Esophagus squamous epithelium (tissue), 5 donors: ENCODE measurements around the gene KIAA2012. TPM values are rescaled to one million over a fixed set of nuclear protein-coding genes. Genes with fewer than 3 reads are reported as not detected.

Experiments
- DNase-seq: peaks from one replicate; lab custom pipeline; 2025; lab: John Stamatoyannopoulos, UW
- H3K27ac ChIP-seq, 4 donors: fragments of 200-600 bp; sonication (generic); one replicate each; pipeline ENCODE4 v1.5.1; 2016 to 2019; ENCODE audit warnings: mild to moderate bottlenecking in 1 of 4
- H3K27me3 ChIP-seq, 4 donors: fragments of 200-600 bp; sonication (generic); 1 replicate in 3 of 4; 2 replicates in 1 of 4; pipeline versions ENCODE4 v1.5.1 to v1.6.0; 2017 to 2021; ENCODE audit warnings: antibody characterized with exemption in 1 of 4
- H3K36me3 ChIP-seq, 3 donors: fragments of 200-600 bp; sonication (generic); one replicate each; pipeline ENCODE4 v1.5.1; 2016 to 2019
- H3K4me1 ChIP-seq, 3 donors: fragments of 200-600 bp; sonication (generic); one replicate each; pipeline ENCODE4 v1.5.1; 2017 to 2019
- H3K4me3 ChIP-seq, 4 donors: fragments of 200-600 bp; sonication (generic); 1 replicate in 3 of 4; 2 replicates in 1 of 4; pipeline ENCODE4 v1.5.1; 2016 to 2019; ENCODE audit warnings: mild to moderate bottlenecking in 2 of 4, moderate library complexity in 1 of 4
- H3K9me3 ChIP-seq, 3 donors: fragments of 200-600 bp; sonication (generic); one replicate each; pipeline ENCODE4 v1.5.1; 2016 to 2019
- POLR2A ChIP-seq, 4 donors: fragments of 450-650 bp; IDR thresholded peaks; one replicate each; pipeline ENCODE4 v1.6.1; 2017; ENCODE audit warnings: antibody characterized with exemption in 4 of 4, mild to moderate bottlenecking in 4 of 4, moderate library complexity in 3 of 4
- WGBS, 2 donors: methylation state at CpG; one replicate each; pipeline ENCODE4 v1.1.5; 2018; 5-methylcytosine and 5-hydroxymethylcytosine counted together
- intact Hi-C: fragments of 100-400 bp; cut with DNase I; formaldehyde crosslinking; loops from one replicate; pipeline ENCODE4 v1.15.0; 2022
- total RNA-seq, 4 donors: library from RNA; depleted of rRNA; stranded (reverse); fragments of >200 nt; gene quantifications; one replicate each; pipeline ENCODE4 v1.1.0, GENCODE V29; 2016
- TF ChIP-seq, protein P1 (sequence below), 6 experiments: fragments of 450-650 bp in 4 of 6; fragments of 200-600 bp in 2 of 6; sonication (generic) in 2 of 6; IDR thresholded peaks; one replicate each; pipeline ENCODE4 v1.5.1; 2016 to 2019; ENCODE audit warnings: antibody characterized with exemption in 6 of 6, mild to moderate bottlenecking in 4 of 6, moderate library complexity in 4 of 6
- donor health status: DM: yes; HTN: yes; CAD: no.

The KIAA2012 gene
- total RNA-seq, 4 donors from 2014 or later, result not detected

DNA sequence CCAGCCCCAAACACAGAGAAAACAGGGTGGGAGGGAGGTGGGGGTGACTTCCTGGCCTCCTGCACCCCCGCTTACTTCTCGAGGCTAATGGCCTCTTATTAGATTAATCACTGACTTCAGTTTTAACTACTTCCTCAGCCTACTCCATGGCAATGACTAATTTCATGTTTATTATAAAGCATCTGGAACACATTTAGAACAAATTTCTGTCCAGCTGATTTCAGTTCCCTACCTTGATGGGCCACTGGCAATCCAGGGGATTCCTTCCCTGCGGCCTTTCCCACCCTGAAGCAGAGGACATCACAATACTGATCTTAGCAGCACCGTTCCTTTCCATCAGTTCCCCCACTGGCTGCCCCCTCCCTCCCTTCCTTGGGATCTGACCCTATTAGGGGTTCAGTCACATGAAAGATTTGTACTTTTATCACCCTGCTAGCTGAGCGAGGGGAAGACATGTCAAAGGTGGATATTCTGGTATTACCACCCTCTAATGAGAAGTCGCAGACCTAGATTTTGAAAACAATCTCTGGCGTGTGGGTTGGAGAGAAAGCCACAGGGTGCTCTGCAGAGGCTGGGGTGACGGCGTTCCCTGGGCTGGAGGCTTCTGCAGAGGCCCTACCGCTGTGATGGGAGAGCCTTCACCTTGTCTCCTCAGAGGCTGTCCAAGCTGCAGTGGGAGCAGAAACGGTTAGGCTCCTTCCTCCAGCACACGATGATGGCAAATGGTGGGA lies 67.6 kb downstream of the KIAA2012 start:
- no peak for DNase-seq
- Histone ChIP-seq H3K4me3 (no peak overlapping the region), H3K27ac (no peak overlapping the region), H3K9me3 (no peaks in the 10 kb centered on the region), H3K27me3 (no peaks in the 10 kb centered on the region), H3K36me3 (no peaks in the 10 kb centered on the region), H3K4me1 (peaks cover 0 to 13% (median 7%) of the 10 kb centered on the region in 3 donors)
- intact Hi-C loops, result no loop called here
- TF ChIP-seq POLR2A (IDR thresholded peaks at IDR 0.05), result no peak
- TF ChIP-seq, protein P1, sequence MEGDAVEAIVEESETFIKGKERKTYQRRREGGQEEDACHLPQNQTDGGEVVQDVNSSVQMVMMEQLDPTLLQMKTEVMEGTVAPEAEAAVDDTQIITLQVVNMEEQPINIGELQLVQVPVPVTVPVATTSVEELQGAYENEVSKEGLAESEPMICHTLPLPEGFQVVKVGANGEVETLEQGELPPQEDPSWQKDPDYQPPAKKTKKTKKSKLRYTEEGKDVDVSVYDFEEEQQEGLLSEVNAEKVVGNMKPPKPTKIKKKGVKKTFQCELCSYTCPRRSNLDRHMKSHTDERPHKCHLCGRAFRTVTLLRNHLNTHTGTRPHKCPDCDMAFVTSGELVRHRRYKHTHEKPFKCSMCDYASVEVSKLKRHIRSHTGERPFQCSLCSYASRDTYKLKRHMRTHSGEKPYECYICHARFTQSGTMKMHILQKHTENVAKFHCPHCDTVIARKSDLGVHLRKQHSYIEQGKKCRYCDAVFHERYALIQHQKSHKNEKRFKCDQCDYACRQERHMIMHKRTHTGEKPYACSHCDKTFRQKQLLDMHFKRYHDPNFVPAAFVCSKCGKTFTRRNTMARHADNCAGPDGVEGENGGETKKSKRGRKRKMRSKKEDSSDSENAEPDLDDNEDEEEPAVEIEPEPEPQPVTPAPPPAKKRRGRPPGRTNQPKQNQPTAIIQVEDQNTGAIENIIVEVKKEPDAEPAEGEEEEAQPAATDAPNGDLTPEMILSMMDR (IDR thresholded peaks at IDR 0.05), result no peak
- 76% methylated on average over 7 to 12 of the region's 12 CpGs for WGBS, 2 donors

DNA sequence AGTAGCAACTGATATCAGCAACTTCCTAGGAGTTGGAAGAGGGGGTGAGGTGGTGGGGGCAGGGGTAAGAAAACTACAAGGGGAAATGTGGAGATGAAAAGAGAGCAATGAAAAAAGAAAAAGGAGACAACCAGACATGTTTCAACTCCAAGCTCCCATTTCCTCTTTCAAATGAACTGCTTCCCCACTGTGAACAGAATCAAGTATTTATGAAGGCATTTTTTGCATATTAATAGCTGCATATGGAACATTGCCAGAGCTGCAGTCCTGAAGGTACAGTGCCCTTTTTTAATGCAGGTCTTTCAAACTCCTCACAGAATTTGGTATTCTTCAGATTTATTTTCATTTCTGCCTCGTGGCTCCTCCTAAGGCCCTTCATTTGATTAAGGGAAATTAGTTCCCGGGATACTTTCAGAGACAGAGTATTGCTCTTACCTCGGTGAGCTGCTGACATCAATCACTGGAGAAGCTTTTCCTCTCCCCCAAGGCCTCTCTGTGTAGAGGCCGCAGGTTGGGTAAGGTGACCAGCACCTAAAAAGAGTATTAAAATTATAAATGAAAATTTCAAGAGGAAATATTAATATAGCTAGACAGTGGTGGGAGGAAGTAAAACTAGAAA lies 68.4 kb downstream of the KIAA2012 start:
- intact Hi-C loops, result no loop called here
- TF ChIP-seq, protein P1 (IDR thresholded peaks at IDR 0.05), result no peak
- no peak for TF ChIP-seq POLR2A (IDR thresholded peaks at IDR 0.05)
- Histone ChIP-seq H3K27ac (no peak overlapping the region), H3K27me3 (no peaks in the 10 kb centered on the region), H3K9me3 (no peaks in the 10 kb centered on the region), H3K4me3 (no peak overlapping the region), H3K36me3 (no peaks in the 10 kb centered on the region), H3K4me1 (peaks cover 0 to 6% (median 0%) of the 10 kb centered on the region in 3 donors)
- no peak for DNase-seq
- 63 to 67% methylated on average over 3 to 4 of the region's 4 CpGs for WGBS, 2 donors

DNA sequence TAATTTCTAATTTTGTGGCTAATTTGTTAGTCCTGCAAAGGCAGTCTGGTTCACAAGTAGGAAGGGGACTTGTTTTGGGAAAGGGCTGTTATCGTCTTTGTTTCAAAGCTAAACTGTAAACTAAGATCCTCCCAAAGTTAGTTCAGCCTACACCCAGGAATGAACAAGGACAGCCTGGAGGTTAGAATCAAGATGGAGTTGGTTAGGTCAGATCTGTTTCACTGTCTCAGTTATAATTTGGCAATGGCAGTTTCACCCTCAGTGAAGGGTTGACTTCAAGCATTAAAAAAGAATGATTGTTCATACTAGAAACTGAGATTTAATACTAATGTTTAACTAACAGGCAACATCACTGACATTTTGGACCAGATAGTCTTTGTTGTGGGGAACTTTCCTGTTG lies 69.5 kb downstream of the KIAA2012 start:
- intact Hi-C loops, result no loop called here
- TF ChIP-seq POLR2A (IDR thresholded peaks at IDR 0.05), result no peak
- TF ChIP-seq, protein P1 (IDR thresholded peaks at IDR 0.05), result no peak
- Histone ChIP-seq H3K27ac (no peak overlapping the region), H3K9me3 (no peaks in the 10 kb centered on the region), H3K27me3 (no peaks in the 10 kb centered on the region), H3K36me3 (no peaks in the 10 kb centered on the region), H3K4me1 (peaks cover 0 to 9% (median 0%) of the 10 kb centered on the region in 3 donors), H3K4me3 (no peak overlapping the region)
- DNase-seq, result no peak
- WGBS, 2 donors, result 73 to 83% methylated on average over 1 of the region's 1 CpG

DNA sequence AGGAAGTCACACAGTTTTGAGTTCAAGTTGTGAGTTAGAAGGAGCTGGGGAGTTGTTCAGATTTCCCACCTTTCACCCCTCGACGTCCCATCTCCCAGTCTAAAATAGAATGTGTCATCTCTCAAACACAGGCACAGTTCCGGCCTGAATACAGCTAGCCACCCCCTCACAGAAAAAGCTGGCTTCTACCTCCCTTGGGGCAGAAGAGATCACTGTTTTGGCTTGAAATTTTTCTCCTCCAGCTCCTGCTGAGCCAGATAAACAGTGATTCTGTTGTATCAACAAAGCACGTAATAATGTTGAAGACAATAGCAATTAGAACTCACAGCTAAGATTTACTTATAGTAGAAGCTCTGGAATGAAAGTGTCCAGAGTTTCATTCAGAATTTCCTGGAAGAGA lies 74.7 kb downstream of the KIAA2012 start:
- Histone ChIP-seq H3K4me1 (peaks cover 0 to 26% (median 2%) of the 10 kb centered on the region in 3 donors), H3K9me3 (no peaks in the 10 kb centered on the region), H3K4me3 (no peak overlapping the region), H3K36me3 (no peaks in the 10 kb centered on the region), H3K27ac (peak overlapping the region in 2 of 4 donors; percentile 36 to 38), H3K27me3 (peaks cover 0 to 6% (median 0%) of the 10 kb centered on the region in 4 donors)
- intact Hi-C loops, result no loop called here
- TF ChIP-seq, protein P1 (IDR thresholded peaks at IDR 0.05), result no peak
- TF ChIP-seq POLR2A (IDR thresholded peaks at IDR 0.05), result no peak
- WGBS, 2 donors, result 39 to 67% methylated on average over 4 of the region's 4 CpGs
- no peak for DNase-seq

DNA sequence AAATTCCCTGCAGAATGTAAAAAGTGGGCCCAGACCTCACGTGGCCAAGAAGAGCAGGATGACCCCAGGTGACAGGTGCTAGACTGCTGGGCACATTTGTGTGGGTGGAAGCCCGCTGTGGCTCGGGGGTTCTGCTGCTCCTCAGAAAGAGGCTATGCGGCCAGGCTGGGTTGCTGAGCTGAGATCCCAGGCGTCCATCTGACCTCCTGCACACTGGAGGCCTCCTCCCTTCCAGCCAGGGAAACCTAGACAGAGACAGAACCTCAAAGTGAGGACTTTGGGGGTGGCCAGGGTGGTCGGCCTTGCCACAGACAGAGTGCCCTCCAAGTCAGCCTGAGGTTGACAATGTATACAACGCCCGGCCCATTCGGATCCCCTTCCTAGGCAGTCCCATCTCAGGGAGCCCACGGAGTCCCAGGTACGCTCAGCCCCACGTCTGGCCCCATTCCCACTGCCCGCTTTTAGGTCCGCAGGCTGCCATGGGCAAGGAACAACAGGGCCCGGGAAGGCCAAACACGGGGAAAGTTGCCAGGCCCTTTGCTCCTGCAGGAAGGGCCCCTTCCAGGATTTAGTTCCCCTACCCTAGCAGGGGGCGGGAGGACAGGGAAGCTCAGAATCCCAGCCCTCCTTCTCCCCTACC lies 75.6 kb downstream of the KIAA2012 start:
- WGBS, 2 donors, result 86 to 96% methylated on average over 8 to 11 of the region's 17 CpGs
- TF ChIP-seq POLR2A (IDR thresholded peaks at IDR 0.05), result no peak
- TF ChIP-seq, protein P1 (IDR thresholded peaks at IDR 0.05), result no peak
- peaks cover 0 to 26% (median 2%) of the 10 kb centered on the region in 3 donors for H3K4me1 ChIP-seq
- no peak for DNase-seq
- H3K36me3 ChIP-seq, result no peaks in the 10 kb centered on the region
- peak overlapping the region in 3 of 4 donors; percentile 30 to 62 (median 59) for H3K27ac ChIP-seq
- H3K4me3 ChIP-seq, result no peak overlapping the region
- H3K27me3 ChIP-seq, result peaks cover 0 to 9% (median 0%) of the 10 kb centered on the region in 4 donors
- intact Hi-C loops, result no loop called here
- H3K9me3 ChIP-seq, result no peaks in the 10 kb centered on the region
